ENCODE data around the gene OTOP3. TPM values are rescaled to one million over a fixed set of nuclear protein-coding genes. Genes with fewer than 3 reads are reported as not detected.

Gene OTOP3
- total RNA-seq, 1 experiment from 2014 or later: not detected

- intact Hi-C loops (cut with micrococcal nuclease): no loop called here
- Mint-ChIP-seq H3K27me3 (ENCODE audit: insufficient read depth, unreplicated experiment) (no peaks in the 10 kb centered on the region), H3K36me3 (ENCODE audit: insufficient read depth, unreplicated experiment) (no peaks in the 10 kb centered on the region), H3K27ac (ENCODE audit: low read depth, unreplicated experiment) (no peak overlapping the region), H3K4me3 (ENCODE audit: unreplicated experiment) (no peak overlapping the region), H3K4me1 (ENCODE audit: insufficient read depth, unreplicated experiment) (peaks cover 21% of the 10 kb centered on the region), H3K9me3 (ENCODE audit: unreplicated experiment) (no peaks in the 10 kb centered on the region)
- TF ChIP-seq, protein P1, sequence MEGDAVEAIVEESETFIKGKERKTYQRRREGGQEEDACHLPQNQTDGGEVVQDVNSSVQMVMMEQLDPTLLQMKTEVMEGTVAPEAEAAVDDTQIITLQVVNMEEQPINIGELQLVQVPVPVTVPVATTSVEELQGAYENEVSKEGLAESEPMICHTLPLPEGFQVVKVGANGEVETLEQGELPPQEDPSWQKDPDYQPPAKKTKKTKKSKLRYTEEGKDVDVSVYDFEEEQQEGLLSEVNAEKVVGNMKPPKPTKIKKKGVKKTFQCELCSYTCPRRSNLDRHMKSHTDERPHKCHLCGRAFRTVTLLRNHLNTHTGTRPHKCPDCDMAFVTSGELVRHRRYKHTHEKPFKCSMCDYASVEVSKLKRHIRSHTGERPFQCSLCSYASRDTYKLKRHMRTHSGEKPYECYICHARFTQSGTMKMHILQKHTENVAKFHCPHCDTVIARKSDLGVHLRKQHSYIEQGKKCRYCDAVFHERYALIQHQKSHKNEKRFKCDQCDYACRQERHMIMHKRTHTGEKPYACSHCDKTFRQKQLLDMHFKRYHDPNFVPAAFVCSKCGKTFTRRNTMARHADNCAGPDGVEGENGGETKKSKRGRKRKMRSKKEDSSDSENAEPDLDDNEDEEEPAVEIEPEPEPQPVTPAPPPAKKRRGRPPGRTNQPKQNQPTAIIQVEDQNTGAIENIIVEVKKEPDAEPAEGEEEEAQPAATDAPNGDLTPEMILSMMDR (IDR thresholded peaks at IDR 0.05; ENCODE audit: unreplicated experiment): no peak
- BruUV-seq (replicated peaks): no TSS peak
- no peak for DNase-seq (ENCODE audit: unreplicated experiment)
- ChIA-PET POLR2A (interaction anchor here (1.7 to 3.0 kb wide), 7 partner anchors 9 to 86 kb away, joined by 6 to 20 read pairs (median 15); partner anchors contain the start of genes CDR2L, HID1 and MRPL58), CTCF (interaction anchor here (0.6 to 8.6 kb wide), 24 partner anchors 11 to 276 kb away, joined by 3 to 233 read pairs (median 6); partner anchors contain the start of genes HID1, MRPL58, NUP85 and OTOP2)
These were observed 27.1 kb downstream of the OTOP3 start for GRCh38 chr17:74962622-74963394.

DNA sequence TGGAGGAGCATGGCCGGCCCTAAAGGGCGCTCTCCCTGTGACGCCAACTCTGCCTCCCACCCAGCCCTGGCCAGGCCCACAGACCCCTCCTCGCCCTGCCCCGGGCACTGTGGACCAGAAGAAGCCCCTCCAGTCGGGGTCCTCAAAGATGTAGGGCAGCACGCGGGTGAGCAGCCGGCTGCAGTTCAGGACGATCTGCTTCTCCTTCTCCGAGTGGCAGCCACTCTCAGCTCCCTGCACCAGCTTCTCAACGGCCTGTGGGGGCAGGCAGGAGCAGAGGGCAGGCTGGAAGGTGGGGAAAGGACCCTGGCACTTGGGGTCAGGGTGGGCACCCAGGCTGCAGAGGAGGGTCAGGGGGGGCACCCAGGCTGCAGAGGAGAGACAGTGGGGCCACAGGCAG, 28.0 kb downstream of the OTOP3 start:
- Mint-ChIP-seq H3K27ac (ENCODE audit: low read depth, unreplicated experiment) (no peak overlapping the region), H3K36me3 (ENCODE audit: insufficient read depth, unreplicated experiment) (no peaks in the 10 kb centered on the region), H3K27me3 (ENCODE audit: insufficient read depth, unreplicated experiment) (no peaks in the 10 kb centered on the region), H3K9me3 (ENCODE audit: unreplicated experiment) (no peaks in the 10 kb centered on the region), H3K4me1 (ENCODE audit: insufficient read depth, unreplicated experiment) (peaks cover 21% of the 10 kb centered on the region), H3K4me3 (ENCODE audit: unreplicated experiment) (no peak overlapping the region)
- CTCF ChIA-PET: interaction anchor here (0.6 to 8.6 kb wide), 5 partner anchors 40 to 372 kb away, joined by 3 to 233 read pairs (median 4); partner anchors contain the start of genes OTOP2 and USH1G
- intact Hi-C loops (cut with micrococcal nuclease): no loop called here
- DNase-seq (ENCODE audit: unreplicated experiment): no peak
- TF ChIP-seq, protein P1 (IDR thresholded peaks at IDR 0.05; ENCODE audit: unreplicated experiment): no peak
- POLR2A ChIA-PET: no interaction called here
- BruUV-seq (replicated peaks): no TSS peak

DNA sequence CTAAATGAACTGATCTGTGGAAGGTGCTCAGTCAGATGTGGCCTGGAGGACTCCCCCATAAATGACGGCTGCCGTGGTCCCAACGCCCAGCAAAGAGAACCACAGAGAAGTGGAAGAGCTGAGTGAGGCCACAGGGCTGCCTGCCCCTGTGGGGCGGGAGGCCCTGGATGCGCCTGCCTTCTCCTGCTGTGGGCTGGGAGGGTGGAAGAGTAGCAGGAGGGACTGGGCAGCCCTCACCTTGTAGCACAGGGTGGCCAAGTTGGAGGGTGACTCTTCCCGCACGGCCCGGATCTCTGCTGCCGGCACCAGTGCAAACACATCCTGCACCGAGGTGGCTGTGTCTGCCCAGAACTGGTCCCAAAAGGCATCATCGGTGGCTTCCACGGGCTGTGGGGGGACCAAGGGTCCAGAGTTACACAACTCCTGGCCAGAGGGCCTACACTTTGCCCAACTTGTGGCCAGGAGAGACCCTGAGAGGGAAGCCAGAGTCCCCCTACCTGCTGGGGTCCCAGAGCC, 28.6 kb downstream of the OTOP3 start:
- Mint-ChIP-seq H3K27ac (ENCODE audit: low read depth, unreplicated experiment) (no peak overlapping the region), H3K9me3 (ENCODE audit: unreplicated experiment) (no peaks in the 10 kb centered on the region), H3K4me3 (ENCODE audit: unreplicated experiment) (no peak overlapping the region), H3K36me3 (ENCODE audit: insufficient read depth, unreplicated experiment) (no peaks in the 10 kb centered on the region), H3K27me3 (ENCODE audit: insufficient read depth, unreplicated experiment) (no peaks in the 10 kb centered on the region), H3K4me1 (ENCODE audit: insufficient read depth, unreplicated experiment) (peaks cover 21% of the 10 kb centered on the region)
- CTCF ChIA-PET: interaction anchor here (0.9 kb wide), 1 partner anchor 48 kb away, joined by 4 read pairs; no protein-coding TSS in a partner anchor
- DNase-seq (ENCODE audit: unreplicated experiment): no peak
- no TSS peak for BruUV-seq (replicated peaks)
- TF ChIP-seq, protein P1 (IDR thresholded peaks at IDR 0.05; ENCODE audit: unreplicated experiment): no peak
- intact Hi-C loops (cut with micrococcal nuclease): no loop called here
- POLR2A ChIA-PET: interaction anchor here (0.6 kb wide), 2 partner anchors 211 to 256 kb away, joined by 3 to 4 read pairs; no protein-coding TSS in a partner anchor

- no TSS peak for BruUV-seq (replicated peaks)
- ChIA-PET CTCF (no interaction called here), POLR2A (interaction anchor here (0.6 kb wide), 1 partner anchor 210 kb away, joined by 3 read pairs; no protein-coding TSS in a partner anchor)
- Mint-ChIP-seq H3K27ac (ENCODE audit: low read depth, unreplicated experiment) (no peak overlapping the region), H3K36me3 (ENCODE audit: insufficient read depth, unreplicated experiment) (no peaks in the 10 kb centered on the region), H3K4me3 (ENCODE audit: unreplicated experiment) (no peak overlapping the region), H3K9me3 (ENCODE audit: unreplicated experiment) (no peaks in the 10 kb centered on the region), H3K27me3 (ENCODE audit: insufficient read depth, unreplicated experiment) (no peaks in the 10 kb centered on the region), H3K4me1 (ENCODE audit: insufficient read depth, unreplicated experiment) (peaks cover 17% of the 10 kb centered on the region)
- TF ChIP-seq, protein P1 (IDR thresholded peaks at IDR 0.05; ENCODE audit: unreplicated experiment): no peak
- intact Hi-C loops (cut with micrococcal nuclease): no loop called here
- DNase-seq (ENCODE audit: unreplicated experiment): no peak
These were observed 29.4 kb downstream of the OTOP3 start for GRCh38 chr17:74964988-74965622.
